CD4-positive, alpha-beta T cell (primary cell): ENCODE results near the gene ZNF576. TPM values are rescaled to one million over a fixed set of nuclear protein-coding genes. Genes with fewer than 3 reads are reported as not detected.

Experiments used
- ATAC-seq: fragments of 200-7000 bp; cut with Tn5 transposase; one replicate; pipeline ENCODE4 v1.10.0; 2022; ENCODE audit warnings: mild to moderate bottlenecking; ENCODE audit not compliant: poor library complexity
- CTCF ChIA-PET: fragments of 350-600 bp; sonication (Branson Sonifier 250); formaldehyde crosslinking; loops from one replicate; lab custom pipeline; 2021; ENCODE audit warnings: antibody characterized with exemption, inconsistent platforms; lab: Charles Lee
- POLR2A ChIA-PET: fragments of 350-600 bp; sonication (Branson Sonifier 250); formaldehyde crosslinking; loops from one replicate; lab custom pipeline; 2021; ENCODE audit warnings: antibody characterized with exemption, inconsistent platforms; lab: Charles Lee
- DNase-seq, 14 experiments: peaks; one replicate each; pipeline ENCODE4 v3.0.0-alpha.2; 2013 to 2020; ENCODE audit warnings: mixed read lengths in 2 of 14
- H3K27ac ChIP-seq, 2 donors: one replicate each; pipeline versions ENCODE4 v1.5.1 to v1.7.0; 2013; ENCODE audit warnings: low read length in 2 of 2, low read depth in 1 of 2, mild to moderate bottlenecking in 1 of 2
- H3K27me3 ChIP-seq, 2 experiments: 1 replicate in 1 of 2; 2 replicates in 1 of 2; pipeline versions ENCODE4 v1.6.1 to v1.7.0; 2013; ENCODE audit warnings: low read length in 2 of 2, control low read depth in 1 of 2, mild to moderate bottlenecking in 1 of 2, moderate library complexity in 1 of 2; ENCODE audit not compliant: insufficient read depth in 2 of 2, control insufficient read depth in 1 of 2
- H3K36me3 ChIP-seq: one replicate; pipeline ENCODE4 v1.6.1; 2013; ENCODE audit warnings: low read length, control low read depth; ENCODE audit not compliant: insufficient read depth
- H3K4me1 ChIP-seq: one replicate; pipeline ENCODE4 v1.6.1; 2013; ENCODE audit warnings: low read length, control low read depth; ENCODE audit not compliant: insufficient read depth
- H3K4me3 ChIP-seq: one replicate; pipeline ENCODE4 v1.5.1; 2013; ENCODE audit warnings: mild to moderate bottlenecking, low read length, moderate library complexity
- H3K9me3 ChIP-seq, 2 experiments: 1 replicate in 1 of 2; 2 replicates in 1 of 2; pipeline versions ENCODE4 v1.6.1 to v1.7.0; 2013; ENCODE audit warnings: low read length in 2 of 2, mild to moderate bottlenecking in 2 of 2, control low read depth in 1 of 2, moderate library complexity in 1 of 2; ENCODE audit not compliant: control insufficient read depth in 1 of 2, insufficient read depth in 1 of 2
- H3K27ac Mint-ChIP-seq: one replicate; pipeline ENCODE4 v1.8.0; 2020; ENCODE audit warnings: mixed read lengths
- H3K27me3 Mint-ChIP-seq: one replicate; pipeline ENCODE4 v1.8.0; 2021; ENCODE audit warnings: mixed read lengths
- H3K36me3 Mint-ChIP-seq: one replicate; pipeline ENCODE4 v1.8.0; 2021; ENCODE audit warnings: low read depth, mixed read lengths
- H3K4me1 Mint-ChIP-seq: one replicate; pipeline ENCODE4 v1.8.0; 2021; ENCODE audit warnings: low read depth, mixed read lengths
- H3K4me3 Mint-ChIP-seq: one replicate; pipeline ENCODE4 v1.8.0; 2020; ENCODE audit warnings: mild to moderate bottlenecking, mixed read lengths
- H3K9me3 Mint-ChIP-seq: one replicate; pipeline ENCODE4 v1.8.0; 2020; ENCODE audit warnings: mixed read lengths
- intact Hi-C, 2 experiments: fragments of 100-400 bp; cut with DNase I in 1 of 2; cut with micrococcal nuclease in 1 of 2; formaldehyde crosslinking; loops; one replicate each; pipeline versions ENCODE4 v1.15.1 to v1.9.0; 2023 to 2025; cut with DNase I, micrococcal nuclease
- total RNA-seq, 174 experiments: library from RNA in 2 of 174; stranded (reverse) in 2 of 174; gene quantifications; one replicate each; pipeline ENCODE4 v1.2.3 and lab custom pipeline; 2021 to 2026
- TF ChIP-seq, protein P1 (sequence below): fragments of 200-600 bp; IDR thresholded peaks from one replicate; pipeline ENCODE4 v1.8.0; 2022; ENCODE audit warnings: antibody characterized with exemption, mild to moderate bottlenecking

The ZNF576 gene
- total RNA-seq, 2 experiments from 2014 or later, result 4.1 to 4.8 TPM

DNA sequence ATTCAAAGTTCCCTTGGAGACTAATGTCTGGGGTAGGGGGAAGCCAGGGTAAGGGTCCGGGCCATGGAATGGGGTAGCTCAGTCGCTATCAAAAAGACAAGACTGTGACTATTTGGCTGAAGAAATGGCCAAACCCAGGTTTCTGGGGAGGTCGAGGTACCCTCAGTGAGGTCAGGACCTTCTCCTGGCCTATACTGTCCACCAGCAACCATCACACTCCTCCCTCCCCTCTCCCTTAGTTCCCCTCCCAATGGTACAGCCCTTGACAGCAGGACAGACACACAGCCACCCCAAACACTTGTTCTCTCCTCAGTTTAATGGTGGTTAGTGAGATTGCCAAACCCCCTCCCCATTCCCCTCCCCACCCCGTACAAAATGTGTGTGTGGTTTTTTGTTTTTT, 25.7 kb downstream of the ZNF576 start:
- Histone ChIP-seq H3K9me3 (peaks cover 0 to 4% of the 10 kb centered on the region in 2 experiments), H3K4me3 (no peak overlapping the region), H3K4me1 (peaks cover 43% of the 10 kb centered on the region), H3K36me3 (no peaks in the 10 kb centered on the region), H3K27me3 (peaks cover 0 to 5% of the 10 kb centered on the region in 2 experiments), H3K27ac (no peak overlapping the region)
- TF ChIP-seq, protein P1, sequence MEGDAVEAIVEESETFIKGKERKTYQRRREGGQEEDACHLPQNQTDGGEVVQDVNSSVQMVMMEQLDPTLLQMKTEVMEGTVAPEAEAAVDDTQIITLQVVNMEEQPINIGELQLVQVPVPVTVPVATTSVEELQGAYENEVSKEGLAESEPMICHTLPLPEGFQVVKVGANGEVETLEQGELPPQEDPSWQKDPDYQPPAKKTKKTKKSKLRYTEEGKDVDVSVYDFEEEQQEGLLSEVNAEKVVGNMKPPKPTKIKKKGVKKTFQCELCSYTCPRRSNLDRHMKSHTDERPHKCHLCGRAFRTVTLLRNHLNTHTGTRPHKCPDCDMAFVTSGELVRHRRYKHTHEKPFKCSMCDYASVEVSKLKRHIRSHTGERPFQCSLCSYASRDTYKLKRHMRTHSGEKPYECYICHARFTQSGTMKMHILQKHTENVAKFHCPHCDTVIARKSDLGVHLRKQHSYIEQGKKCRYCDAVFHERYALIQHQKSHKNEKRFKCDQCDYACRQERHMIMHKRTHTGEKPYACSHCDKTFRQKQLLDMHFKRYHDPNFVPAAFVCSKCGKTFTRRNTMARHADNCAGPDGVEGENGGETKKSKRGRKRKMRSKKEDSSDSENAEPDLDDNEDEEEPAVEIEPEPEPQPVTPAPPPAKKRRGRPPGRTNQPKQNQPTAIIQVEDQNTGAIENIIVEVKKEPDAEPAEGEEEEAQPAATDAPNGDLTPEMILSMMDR, result no peak
- intact Hi-C loops, result no loop called here
- Mint-ChIP-seq H3K4me1 (peaks cover 54% of the 10 kb centered on the region), H3K36me3 (peaks cover 8% of the 10 kb centered on the region), H3K9me3 (no peaks in the 10 kb centered on the region), H3K4me3 (no peak overlapping the region), H3K27ac (peak overlapping the region; percentile 70), H3K27me3 (no peaks in the 10 kb centered on the region)
- no peak for DNase-seq
- ATAC-seq, result no peak
- ChIA-PET POLR2A (no interaction called here), CTCF (interaction anchor here (1.4 kb wide), 1 partner anchor 46 kb away, joined by 3 read pairs; no protein-coding TSS in a partner anchor)

DNA sequence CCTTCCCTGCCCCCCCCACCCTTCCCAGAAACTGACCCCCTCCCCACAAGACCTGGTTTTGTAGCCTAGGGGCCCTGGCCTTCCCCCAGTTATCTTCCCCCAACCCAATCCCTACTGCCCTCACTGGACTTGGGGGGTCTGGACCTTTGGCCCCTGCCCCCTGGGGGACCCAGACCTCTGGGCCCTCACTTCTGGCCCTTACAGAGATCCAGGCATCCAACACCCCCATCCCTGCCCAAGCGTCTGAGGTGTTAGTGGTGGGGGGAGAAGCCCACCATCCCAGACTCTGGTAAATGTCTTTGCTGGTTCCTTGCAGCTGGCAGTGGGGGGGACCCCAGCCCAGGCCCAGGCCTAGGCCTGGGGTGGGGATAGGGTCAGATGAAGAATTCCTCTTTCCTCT, 26.6 kb downstream of the ZNF576 start:
- Mint-ChIP-seq H3K27me3 (peaks cover 7% of the 10 kb centered on the region), H3K4me3 (no peak overlapping the region), H3K36me3 (peaks cover 8% of the 10 kb centered on the region), H3K4me1 (peaks cover 50% of the 10 kb centered on the region), H3K27ac (no peak overlapping the region), H3K9me3 (no peaks in the 10 kb centered on the region)
- no peak for ATAC-seq
- no peak overlapping the region for H3K4me3 ChIP-seq
- H3K27ac ChIP-seq, result no peak overlapping the region
- intact Hi-C loops, result no loop called here
- peaks cover 41% of the 10 kb centered on the region for H3K4me1 ChIP-seq
- DNase-seq, result no peak
- CTCF ChIA-PET, result no interaction called here
- TF ChIP-seq, protein P1, result no peak
- peaks cover 0 to 4% of the 10 kb centered on the region in 2 experiments for H3K9me3 ChIP-seq
- POLR2A ChIA-PET, result no interaction called here
- no peaks in the 10 kb centered on the region for H3K36me3 ChIP-seq
- H3K27me3 ChIP-seq, result peaks cover 0 to 6% of the 10 kb centered on the region in 2 experiments

DNA sequence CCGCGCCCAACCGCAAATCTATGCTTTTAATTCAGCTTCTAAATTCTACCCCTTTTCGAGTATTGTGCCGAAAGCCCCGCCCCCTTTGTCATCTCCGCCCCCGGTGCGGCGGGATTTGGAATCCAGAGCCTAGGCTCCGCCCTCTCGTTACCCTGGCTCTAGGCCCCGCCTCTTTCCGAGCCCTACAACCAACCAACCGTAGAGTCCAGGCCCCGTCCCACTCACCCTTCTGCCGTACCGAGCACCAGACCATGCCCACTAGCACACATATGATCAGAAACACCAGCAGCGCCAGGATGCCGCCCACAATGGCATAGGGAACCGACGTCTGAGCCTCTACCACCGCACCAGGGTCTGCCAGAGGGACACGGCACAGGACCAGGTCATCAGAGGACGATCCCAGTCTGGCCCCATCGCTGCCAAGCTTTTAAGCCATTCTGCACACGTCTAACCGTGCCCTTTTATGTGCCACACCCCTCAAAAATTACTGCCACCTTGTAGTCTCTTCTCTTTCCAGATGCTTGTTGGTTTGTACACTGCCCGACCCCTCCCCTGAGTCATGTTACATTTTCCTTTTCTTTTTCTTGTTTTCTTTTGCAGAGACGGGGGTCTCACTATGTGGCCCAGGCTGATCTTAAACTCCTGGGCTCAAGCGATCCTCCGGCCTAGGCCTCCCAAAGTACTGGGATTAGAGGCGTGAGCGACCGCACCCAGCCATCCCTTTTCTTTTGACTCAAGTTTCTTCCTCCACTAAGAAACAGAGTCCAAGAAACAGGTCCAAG, 27.7 kb downstream of the ZNF576 start:
- Mint-ChIP-seq H3K4me3 (peak overlapping the region; percentile 67), H3K27ac (peak overlapping the region; percentile 51), H3K9me3 (no peaks in the 10 kb centered on the region), H3K27me3 (peaks cover 7% of the 10 kb centered on the region), H3K4me1 (peaks cover 45% of the 10 kb centered on the region), H3K36me3 (peaks cover 5% of the 10 kb centered on the region)
- TF ChIP-seq, protein P1, result no peak
- POLR2A ChIA-PET, result no interaction called here
- CTCF ChIA-PET, result no interaction called here
- Histone ChIP-seq H3K36me3 (no peaks in the 10 kb centered on the region), H3K4me3 (no peak overlapping the region), H3K27me3 (peaks cover 0 to 6% of the 10 kb centered on the region in 2 experiments), H3K27ac (no peak overlapping the region), H3K4me1 (peaks cover 31% of the 10 kb centered on the region), H3K9me3 (peaks cover 0 to 4% of the 10 kb centered on the region in 2 experiments)
- DNase-seq (peak in 2 of 14 experiments; percentile 18 to 45), ATAC-seq (no peak)
- intact Hi-C loops, result no loop called here
